Activated naive CD8-positive, alpha-beta T cell (primary cell): ENCODE results near the gene KCNN2.
"Not testable (repeated sequence)": the region's sequence is repeated elsewhere in the genome, so short reads cannot be mapped to it uniquely, and the experiment has no call there.

ENCODE experiments used
- H3K27ac Mint-ChIP-seq: one replicate; pipeline ENCODE4 v1.8.0; 2021; ENCODE audit warnings: mixed read lengths
- H3K27me3 Mint-ChIP-seq: one replicate; pipeline ENCODE4 v1.8.0; 2021; ENCODE audit warnings: mixed read lengths
- H3K36me3 Mint-ChIP-seq: one replicate; pipeline ENCODE4 v1.8.0; 2021; ENCODE audit warnings: mixed read lengths
- H3K4me1 Mint-ChIP-seq: one replicate; pipeline ENCODE4 v1.8.0; 2021; ENCODE audit warnings: low read depth, mixed read lengths
- H3K4me3 Mint-ChIP-seq: one replicate; pipeline ENCODE4 v1.8.0; 2021; ENCODE audit warnings: mild to moderate bottlenecking, mixed read lengths
- H3K9me3 Mint-ChIP-seq: one replicate; pipeline ENCODE4 v1.8.0; 2021; ENCODE audit warnings: low read depth, mixed read lengths

The KCNN2 gene

DNA sequence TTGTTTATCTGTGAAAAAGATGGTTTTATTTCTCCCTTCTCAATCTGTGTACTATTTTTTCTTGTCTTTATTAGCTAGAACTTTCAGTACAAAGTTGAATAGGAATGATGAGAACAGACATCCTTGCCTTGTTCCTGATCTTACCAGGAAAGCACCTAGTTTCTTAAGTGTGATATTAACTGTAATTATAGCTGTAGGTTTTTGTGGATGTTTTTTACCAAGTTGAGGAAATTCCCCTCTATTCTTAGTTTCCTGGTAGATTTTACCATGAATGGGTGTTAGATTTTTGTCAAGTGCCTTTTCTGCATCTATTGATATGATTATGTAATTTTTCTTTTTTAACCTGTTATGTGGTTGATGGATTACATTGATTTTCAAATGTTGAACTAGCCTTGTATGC lies 68.7 kb downstream of the KCNN2 start:
- H3K9me3 Mint-ChIP-seq, result no peaks in the 10 kb centered on the region
- no peaks in the 10 kb centered on the region for H3K27me3 Mint-ChIP-seq
- no peak overlapping the region for H3K4me3 Mint-ChIP-seq
- H3K4me1 Mint-ChIP-seq, result no peaks in the 10 kb centered on the region
- H3K36me3 Mint-ChIP-seq, result no peaks in the 10 kb centered on the region
- H3K27ac Mint-ChIP-seq, result no peak overlapping the region

DNA sequence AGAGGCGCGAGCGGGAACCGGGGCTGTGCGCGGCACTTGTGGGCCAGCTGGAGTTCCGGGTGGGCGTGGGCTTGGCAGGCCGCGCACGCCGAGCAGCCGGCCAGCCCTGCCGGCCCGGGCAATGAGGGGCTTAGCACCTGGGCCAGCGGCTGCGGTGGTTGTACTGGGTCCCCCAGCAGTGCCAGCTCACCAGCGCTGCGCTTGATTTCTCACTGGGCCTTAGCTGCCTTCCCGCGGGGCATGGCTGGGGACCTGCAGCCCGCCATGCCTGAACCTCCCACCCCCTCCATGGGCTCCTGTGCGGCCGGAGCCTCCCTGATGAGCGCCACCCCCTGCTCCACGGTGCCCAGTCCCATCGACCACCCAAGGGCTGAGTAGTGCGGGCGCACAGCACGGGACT lies 70.8 kb downstream of the KCNN2 start:
- not testable (repeated sequence) for H3K36me3 Mint-ChIP-seq, H3K4me1 Mint-ChIP-seq, H3K27ac Mint-ChIP-seq, H3K4me3 Mint-ChIP-seq, H3K27me3 Mint-ChIP-seq, H3K9me3 Mint-ChIP-seq

- Mint-ChIP-seq H3K4me3 (no peak overlapping the region), H3K36me3 (no peaks in the 10 kb centered on the region), H3K4me1 (no peaks in the 10 kb centered on the region), H3K9me3 (no peaks in the 10 kb centered on the region), H3K27me3 (no peaks in the 10 kb centered on the region), H3K27ac (no peak overlapping the region)
Observed at GRCh38 chr5:114434396-114435219, 72.7 kb downstream of the KCNN2 start.

DNA sequence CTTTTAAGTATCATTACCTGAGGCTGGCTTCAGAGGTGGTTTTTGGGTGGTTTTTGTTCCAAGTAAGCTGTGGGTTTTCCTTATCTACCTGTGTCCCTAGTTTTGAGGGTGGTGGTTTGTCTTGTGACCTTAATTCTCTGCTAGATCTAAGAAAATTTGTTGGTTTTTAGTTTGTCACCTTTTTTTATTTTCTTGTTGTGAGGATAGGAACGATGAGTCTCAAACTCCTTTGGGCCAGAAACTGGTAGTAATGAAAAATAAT lies 73.3 kb downstream of the KCNN2 start:
- H3K9me3 Mint-ChIP-seq, result no peaks in the 10 kb centered on the region
- no peak overlapping the region for H3K27ac Mint-ChIP-seq
- H3K36me3 Mint-ChIP-seq, result no peaks in the 10 kb centered on the region
- no peaks in the 10 kb centered on the region for H3K4me1 Mint-ChIP-seq
- no peaks in the 10 kb centered on the region for H3K27me3 Mint-ChIP-seq
- no peak overlapping the region for H3K4me3 Mint-ChIP-seq

DNA sequence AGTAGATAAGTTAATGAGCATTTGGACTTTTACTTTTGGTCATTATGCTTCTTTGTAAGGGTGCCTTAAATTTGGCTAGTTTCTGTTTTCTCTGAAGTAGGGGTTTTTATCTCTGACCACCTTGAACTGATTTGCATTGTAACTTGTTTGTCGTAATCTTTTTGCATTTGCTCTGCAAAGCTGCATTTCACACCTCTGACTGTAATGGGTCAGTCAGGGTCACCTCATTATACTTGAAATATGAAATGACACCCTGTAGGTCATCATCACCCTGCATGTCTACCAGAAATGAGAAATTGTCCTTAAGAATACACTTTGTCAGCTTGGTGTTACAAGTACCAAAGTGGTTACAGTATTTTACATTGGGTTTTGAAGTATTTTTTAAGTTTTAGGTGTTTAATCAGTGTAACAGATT lies 74.0 kb downstream of the KCNN2 start:
- Mint-ChIP-seq H3K27ac (no peak overlapping the region), H3K27me3 (no peaks in the 10 kb centered on the region), H3K9me3 (no peaks in the 10 kb centered on the region), H3K36me3 (no peaks in the 10 kb centered on the region), H3K4me3 (no peak overlapping the region), H3K4me1 (no peaks in the 10 kb centered on the region)

DNA sequence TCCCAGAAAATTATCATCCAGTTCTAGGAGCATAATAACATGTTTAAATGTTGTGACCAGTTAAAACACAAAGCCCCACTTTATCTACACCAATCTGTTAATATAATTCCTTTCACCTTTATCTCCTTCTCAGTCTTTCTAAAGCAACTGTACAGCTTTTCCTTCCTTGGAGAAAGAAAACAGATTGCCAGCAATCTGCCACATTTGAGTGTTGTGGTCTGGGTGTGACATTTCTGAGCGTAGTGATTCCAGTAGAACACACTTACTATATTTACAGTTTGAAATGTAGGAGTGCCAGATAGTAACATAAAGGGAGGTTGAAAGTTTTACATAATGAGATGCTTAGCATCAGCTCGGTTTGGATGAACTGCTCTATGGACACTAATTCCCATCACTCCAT lies 76.1 kb downstream of the KCNN2 start:
- Mint-ChIP-seq H3K27ac (no peak overlapping the region), H3K4me3 (no peak overlapping the region), H3K27me3 (peaks cover 2% of the 10 kb centered on the region), H3K4me1 (no peaks in the 10 kb centered on the region), H3K36me3 (no peaks in the 10 kb centered on the region), H3K9me3 (no peaks in the 10 kb centered on the region)

- Mint-ChIP-seq H3K4me1 (no peaks in the 10 kb centered on the region), H3K4me3 (no peak overlapping the region), H3K36me3 (no peaks in the 10 kb centered on the region), H3K27ac (no peak overlapping the region), H3K9me3 (no peaks in the 10 kb centered on the region), H3K27me3 (peaks cover 2% of the 10 kb centered on the region)
Observed at GRCh38 chr5:114438471-114438870, 76.6 kb downstream of the KCNN2 start.

- H3K9me3 Mint-ChIP-seq, result no peaks in the 10 kb centered on the region
- H3K4me3 Mint-ChIP-seq, result no peak overlapping the region
- H3K36me3 Mint-ChIP-seq, result no peaks in the 10 kb centered on the region
- peaks cover 2% of the 10 kb centered on the region for H3K27me3 Mint-ChIP-seq
- H3K4me1 Mint-ChIP-seq, result no peaks in the 10 kb centered on the region
- no peak overlapping the region for H3K27ac Mint-ChIP-seq
Observed at GRCh38 chr5:114447084-114447773, 85.4 kb downstream of the KCNN2 start.

GRCh38 chr5:114448481-114448880 lies 86.6 kb downstream of the KCNN2 start:
- H3K4me1 Mint-ChIP-seq, result no peaks in the 10 kb centered on the region
- no peak overlapping the region for H3K27ac Mint-ChIP-seq
- H3K4me3 Mint-ChIP-seq, result no peak overlapping the region
- H3K36me3 Mint-ChIP-seq, result no peaks in the 10 kb centered on the region
- no peaks in the 10 kb centered on the region for H3K9me3 Mint-ChIP-seq
- no peaks in the 10 kb centered on the region for H3K27me3 Mint-ChIP-seq

DNA sequence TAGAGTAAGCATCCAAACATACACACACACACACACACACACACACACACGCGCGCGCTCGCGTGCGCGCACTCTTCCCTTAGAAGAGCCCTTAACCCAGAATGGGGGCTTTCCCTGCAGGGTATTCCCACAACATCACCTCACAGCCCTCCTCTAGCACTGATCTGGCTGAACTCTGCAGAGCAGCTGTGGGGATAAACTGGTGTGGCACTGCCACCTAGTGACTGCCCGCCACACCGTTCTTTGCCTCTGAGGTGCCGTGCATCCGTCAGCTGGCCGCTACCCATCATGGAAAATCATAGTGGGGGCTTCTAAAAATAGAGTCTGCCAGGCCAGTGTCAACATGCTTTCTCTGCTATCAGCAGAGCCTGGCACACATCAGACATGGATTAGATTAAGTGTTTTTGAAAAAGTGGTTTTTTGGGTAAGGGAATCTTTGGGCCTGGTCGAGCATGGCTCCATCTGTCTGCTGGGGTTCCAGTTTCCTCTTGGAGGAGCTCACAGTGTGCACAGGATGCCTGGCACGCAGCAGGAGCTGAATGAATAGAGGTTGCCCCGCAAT lies 88.1 kb downstream of the KCNN2 start:
- Mint-ChIP-seq H3K27me3 (no peaks in the 10 kb centered on the region), H3K4me1 (no peaks in the 10 kb centered on the region), H3K4me3 (no peak overlapping the region)

GRCh38 chr5:114450437-114450836 lies 88.6 kb downstream of the KCNN2 start:
- Mint-ChIP-seq H3K27ac (no peak overlapping the region), H3K4me3 (no peak overlapping the region), H3K27me3 (no peaks in the 10 kb centered on the region), H3K9me3 (no peaks in the 10 kb centered on the region), H3K4me1 (no peaks in the 10 kb centered on the region), H3K36me3 (no peaks in the 10 kb centered on the region)

More for the DNA sequence above, 88.1 kb downstream of the KCNN2 start:
- H3K27ac Mint-ChIP-seq, result no peak overlapping the region
- no peaks in the 10 kb centered on the region for H3K9me3 Mint-ChIP-seq
- no peaks in the 10 kb centered on the region for H3K36me3 Mint-ChIP-seq

- Mint-ChIP-seq H3K27ac (no peak overlapping the region), H3K4me1 (no peaks in the 10 kb centered on the region), H3K4me3 (no peak overlapping the region), H3K9me3 (no peaks in the 10 kb centered on the region), H3K36me3 (no peaks in the 10 kb centered on the region), H3K27me3 (peaks cover 1% of the 10 kb centered on the region)
Observed at GRCh38 chr5:114458726-114459125, 96.9 kb downstream of the KCNN2 start.

DNA sequence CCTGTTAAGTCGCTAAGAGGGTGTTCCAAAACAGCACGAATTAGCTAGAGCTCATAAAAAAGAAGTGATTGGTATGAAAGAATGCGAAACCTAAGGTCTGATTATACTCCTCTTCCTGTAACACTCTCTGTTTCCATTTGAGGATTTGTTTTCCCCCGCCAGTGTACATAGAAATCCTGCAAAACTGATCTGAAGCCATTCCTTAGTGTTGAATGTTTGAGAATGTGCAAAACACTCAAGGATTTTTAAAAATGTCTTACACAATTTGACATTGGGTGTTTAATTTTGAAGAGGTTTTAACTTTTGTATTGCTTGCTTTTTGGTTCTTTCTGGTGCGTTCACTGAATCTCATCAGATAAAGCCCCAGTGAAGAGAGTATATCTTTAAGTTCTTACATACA lies 105.3 kb downstream of the KCNN2 start:
- no peaks in the 10 kb centered on the region for H3K4me1 Mint-ChIP-seq
- H3K4me3 Mint-ChIP-seq, result no peak overlapping the region
- H3K36me3 Mint-ChIP-seq, result no peaks in the 10 kb centered on the region
- H3K9me3 Mint-ChIP-seq, result no peaks in the 10 kb centered on the region
- no peak overlapping the region for H3K27ac Mint-ChIP-seq
- peaks cover 3% of the 10 kb centered on the region for H3K27me3 Mint-ChIP-seq

GRCh38 chr5:114467729-114468128 lies 105.9 kb downstream of the KCNN2 start:
- H3K27me3 Mint-ChIP-seq, result peaks cover 3% of the 10 kb centered on the region
- H3K4me1 Mint-ChIP-seq, result no peaks in the 10 kb centered on the region
- H3K27ac Mint-ChIP-seq, result no peak overlapping the region
- no peak overlapping the region for H3K4me3 Mint-ChIP-seq
- H3K36me3 Mint-ChIP-seq, result no peaks in the 10 kb centered on the region
- no peaks in the 10 kb centered on the region for H3K9me3 Mint-ChIP-seq

DNA sequence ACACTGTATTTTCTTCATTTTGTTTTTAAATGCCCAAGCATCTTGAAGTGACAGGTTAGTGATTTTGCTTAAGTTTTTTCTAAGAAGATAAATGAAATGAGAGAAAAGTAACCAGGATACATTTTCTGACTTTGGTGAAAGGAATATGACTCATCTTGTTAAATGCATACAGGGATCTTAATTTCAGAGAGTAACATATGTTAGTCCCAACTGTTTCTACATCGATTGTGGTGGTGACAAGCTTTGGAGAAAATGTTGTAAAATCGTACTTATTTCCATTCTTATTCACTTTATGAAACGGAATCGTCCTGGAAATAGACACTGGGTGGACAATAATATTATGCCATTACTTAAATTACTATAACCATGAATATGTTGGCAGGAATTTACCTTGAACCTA lies 107.5 kb downstream of the KCNN2 start:
- Mint-ChIP-seq H3K4me1 (no peaks in the 10 kb centered on the region), H3K9me3 (no peaks in the 10 kb centered on the region), H3K36me3 (no peaks in the 10 kb centered on the region), H3K27ac (no peak overlapping the region), H3K4me3 (no peak overlapping the region), H3K27me3 (peaks cover 1% of the 10 kb centered on the region)

- Mint-ChIP-seq H3K9me3 (no peaks in the 10 kb centered on the region), H3K36me3 (no peaks in the 10 kb centered on the region), H3K4me1 (no peaks in the 10 kb centered on the region), H3K27me3 (peaks cover 1% of the 10 kb centered on the region), H3K27ac (no peak overlapping the region), H3K4me3 (no peak overlapping the region)
Observed at GRCh38 chr5:114471529-114471928, 109.7 kb downstream of the KCNN2 start.
